Measurements from ENCODE around the gene RBM3. TPM values are rescaled to one million over a fixed set of nuclear protein-coding genes. Genes with fewer than 3 reads are reported as not detected.

Gene RBM3
- total and polyA plus RNA-seq, 2 of the 8 experiments (the other 6 are each of a cell fraction or from before 2014, with no cell fraction given) = 99.6 to 164 TPM

DNA sequence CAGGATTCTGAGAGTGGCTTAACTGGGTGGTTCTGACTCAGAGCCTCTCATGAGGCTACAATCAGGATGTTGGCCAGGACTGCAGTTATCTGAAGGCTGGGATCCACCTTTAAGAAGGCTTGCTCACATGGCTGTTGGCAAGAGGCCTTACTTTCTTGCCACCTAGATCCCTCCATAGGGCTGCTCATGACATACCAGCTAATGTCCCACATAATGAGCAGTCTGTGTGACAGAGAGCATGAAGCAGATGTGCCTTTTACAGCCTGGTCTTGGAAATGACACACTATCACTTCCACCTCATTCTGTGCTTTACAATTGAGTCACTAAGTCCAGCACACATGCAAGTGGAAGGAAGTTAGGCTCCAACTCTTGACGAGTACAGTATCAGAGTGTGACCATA lies 4.3 kb upstream of the RBM3 start:
- no peak overlapping the region for H3K14ac ChIP-seq (ENCODE audit: insufficient read length)
- H3K27ac ChIP-seq (ENCODE audit: low read depth, low read length) = no peak overlapping the region
- no peak overlapping the region for H2AK5ac ChIP-seq (ENCODE audit: low read depth, low read length)
- no peak overlapping the region for H3K56ac ChIP-seq (replicated peaks; ENCODE audit: insufficient read length, low read depth, low read length)
- FAIRE-seq (no peak), DNase-seq (ENCODE audit: low read depth in 1 of 2, low spot score in 2 of 2) (no peak)
- H3K4ac ChIP-seq (replicated peaks; ENCODE audit: insufficient read length, low read depth, low read length) = no peak overlapping the region
- CTCF ChIA-PET (ENCODE audit: partially characterized antibody) = no interaction called here
- H2BK12ac ChIP-seq (ENCODE audit: low read depth, low read length) = no peak overlapping the region
- no peak overlapping the region for H3K23ac ChIP-seq (ENCODE audit: insufficient read length)
- H4K91ac ChIP-seq (replicated peaks; ENCODE audit: insufficient read length, low read length) = no peak overlapping the region
- no peak overlapping the region for H2BK15ac ChIP-seq (ENCODE audit: low read length)
- no peaks in the 10 kb centered on the region for H3K27me3 ChIP-seq (replicated peaks in 1 of 4; ENCODE audit: control insufficient read depth in 3 of 4, extremely low read depth in 1 of 4, insufficient read depth in 3 of 4, low read length in 3 of 4)
- H2AFZ ChIP-seq (ENCODE audit: low read length) = no peak overlapping the region
- 0 out of 2 replicates have a peak, but pooled peaks cover under 1% of the 10 kb centered on the region for H3K23me2 ChIP-seq (ENCODE audit: low read depth, low read length)
- H3K79me2 ChIP-seq (ENCODE audit: control insufficient read depth in 1 of 2, insufficient read depth in 2 of 2, low read length in 2 of 2) = peaks cover 0 to 2% of the 10 kb centered on the region in 2 experiments; a peak in 2 of 4 replicates
- no peak overlapping the region for H4K5ac ChIP-seq (ENCODE audit: insufficient read length, low read depth, low read length)
- H3K9me3 ChIP-seq (ENCODE audit: insufficient read depth in 2 of 2, low read depth in 1 of 2, low read length in 1 of 2) = no peaks in the 10 kb centered on the region
- H4K8ac ChIP-seq (ENCODE audit: extremely low read depth, insufficient read depth, low read length) = no peak overlapping the region
- H4K20me1 ChIP-seq (replicated peaks in 1 of 2; ENCODE audit: control insufficient read depth in 1 of 2, insufficient read depth in 2 of 2, low read length in 2 of 2) = no peaks in the 10 kb centered on the region
- H3K4me2 ChIP-seq (ENCODE audit: insufficient read depth in 1 of 2, low read depth in 2 of 2, low read length in 2 of 2) = no peak overlapping the region
- no peak overlapping the region for H2BK5ac ChIP-seq (ENCODE audit: low read depth, low read length)
- no peak overlapping the region for H2BK120ac ChIP-seq (replicated peaks; ENCODE audit: low read depth, low read length)
- no peaks in the 10 kb centered on the region for H3K79me1 ChIP-seq (ENCODE audit: low read depth, low read length)
- TF ChIP-seq POU5F1 (IDR thresholded peaks at IDR 0.05; ENCODE audit: low read depth, low read length) (no peak), SRF (IDR thresholded peaks at IDR 0.05; ENCODE audit: low read depth, low read length) (no peak), BRCA1 (IDR thresholded peaks at IDR 0.05; ENCODE audit: low read depth, low read length) (no peak), TEAD4 (IDR thresholded peaks at IDR 0.05; ENCODE audit: low read depth, low read length) (no peak), SP2 (IDR thresholded peaks at IDR 0.05; ENCODE audit: low read length) (no peak), PHF8 (conservative IDR thresholded peaks at IDR 0.05; ENCODE audit: low read depth, low read length) (no peak), MAFK (IDR thresholded peaks at IDR 0.05; ENCODE audit: low read depth, low read length) (no peak), ASH2L (IDR thresholded peaks at IDR 0.05; ENCODE audit: low read length) (no peak), CHD1 (IDR thresholded peaks at IDR 0.05; ENCODE audit: low read depth, low read length) (no peak)
- H3K4me1 ChIP-seq (replicated peaks in 1 of 4; ENCODE audit: control insufficient read depth in 3 of 4, insufficient read depth in 4 of 4, low read length in 3 of 4) = no peaks in the 10 kb centered on the region
- H3K36me3 ChIP-seq (ENCODE audit: control insufficient read depth in 2 of 4, insufficient read depth in 4 of 4, low read length in 3 of 4) = no peaks in the 10 kb centered on the region; a peak in 1 of 8 replicates
- no peak overlapping the region for H3K4me3 ChIP-seq (ENCODE audit: extremely low read depth in 1 of 4, insufficient read depth in 2 of 4, low read depth in 3 of 4, low read length in 4 of 4)
- WGBS, 2 experiments (ENCODE audit: extremely low coverage in 1 of 2, insufficient coverage in 1 of 2, insufficient read length in 1 of 2, insufficient replicate concordance in 2 of 2, low coverage in 1 of 2, low lambda C conversion rate in 2 of 2, missing lambda C conversion rate in 1 of 2) = 90% methylated on average over 1 of the region's 1 CpG; no CpG with 5 or more reads in 1 of the 2 experiments
- no peak overlapping the region for H2BK20ac ChIP-seq (ENCODE audit: low read length)
- H3K18ac ChIP-seq (ENCODE audit: extremely low read depth, low read length) = no peak overlapping the region
- no peak overlapping the region for H3K9ac ChIP-seq (replicated peaks in 1 of 4; ENCODE audit: extremely low read depth in 1 of 4, low read depth in 3 of 4, low read length in 3 of 4)
- POLR2A ChIA-PET (ENCODE audit: partially characterized antibody) = interaction anchor here (0.7 kb wide), 1 partner anchor 38 kb away, joined by 3 read pairs; no protein-coding TSS in a partner anchor
